ENCODE data around the gene PLA2G6.
"Not testable (repeated sequence)": the region's sequence is repeated elsewhere in the genome, so short reads cannot be mapped to it uniquely, and the experiment has no call there.

PLA2G6 gene

GRCh38 chr22:38125751-38126201 lies 55.9 kb downstream of the PLA2G6 start:
- no peak for DNase-seq (ENCODE audit: low spot score)
- in situ Hi-C loops (cut with MboI; ENCODE audit: low pct_unique_long_range_greater_than_20kb, low sequenced_read_pairs, unreplicated experiment) = no loop called here
- no peak for TF ChIP-seq CTCF (IDR thresholded peaks at IDR 0.05; ENCODE audit: extremely low read depth, insufficient read depth, missing control alignments)

- in situ Hi-C loops (cut with MboI; ENCODE audit: low pct_unique_long_range_greater_than_20kb, low sequenced_read_pairs, unreplicated experiment) = no loop called here
- TF ChIP-seq CTCF (IDR thresholded peaks at IDR 0.05; ENCODE audit: extremely low read depth, insufficient read depth, missing control alignments) = no peak
- DNase-seq (ENCODE audit: low spot score) = no peak
These were observed 56.5 kb downstream of the PLA2G6 start for GRCh38 chr22:38125038-38125610.

- in situ Hi-C loops (cut with MboI; ENCODE audit: low pct_unique_long_range_greater_than_20kb, low sequenced_read_pairs, unreplicated experiment) = no loop called here
- no peak for DNase-seq (ENCODE audit: low spot score)
- TF ChIP-seq CTCF (IDR thresholded peaks at IDR 0.05; ENCODE audit: extremely low read depth, insufficient read depth, missing control alignments) = no peak
These were observed 57.2 kb downstream of the PLA2G6 start for GRCh38 chr22:38124236-38124974.

- in situ Hi-C loops (cut with MboI; ENCODE audit: low pct_unique_long_range_greater_than_20kb, low sequenced_read_pairs, unreplicated experiment) = no loop called here
These were observed 59.0 kb downstream of the PLA2G6 start for GRCh38 chr22:38122616-38123015.

GRCh38 chr22:38120359-38121110 lies 61.1 kb downstream of the PLA2G6 start:
- no peak for DNase-seq (ENCODE audit: low spot score)
- no peak for TF ChIP-seq CTCF (IDR thresholded peaks at IDR 0.05; ENCODE audit: extremely low read depth, insufficient read depth, missing control alignments)
- in situ Hi-C loops (cut with MboI; ENCODE audit: low pct_unique_long_range_greater_than_20kb, low sequenced_read_pairs, unreplicated experiment) = no loop called here

More at GRCh38 chr22:38122616-38123015, 59.0 kb downstream of the PLA2G6 start:
- no peak for DNase-seq (ENCODE audit: low spot score)
- no peak for TF ChIP-seq CTCF (IDR thresholded peaks at IDR 0.05; ENCODE audit: extremely low read depth, insufficient read depth, missing control alignments)

GRCh38 chr22:38118747-38119146 lies 62.9 kb downstream of the PLA2G6 start:
- DNase-seq (ENCODE audit: low spot score); in situ Hi-C loops (cut with MboI; ENCODE audit: low pct_unique_long_range_greater_than_20kb, low sequenced_read_pairs, unreplicated experiment): not testable (repeated sequence)

- in situ Hi-C loops (cut with MboI; ENCODE audit: low pct_unique_long_range_greater_than_20kb, low sequenced_read_pairs, unreplicated experiment) = no loop called here
- no peak for TF ChIP-seq CTCF (IDR thresholded peaks at IDR 0.05; ENCODE audit: extremely low read depth, insufficient read depth, missing control alignments)
These were observed 63.4 kb downstream of the PLA2G6 start for GRCh38 chr22:38118182-38118581.

GRCh38 chr22:38117556-38117955 lies 64.1 kb downstream of the PLA2G6 start:
- in situ Hi-C loops (cut with MboI; ENCODE audit: low pct_unique_long_range_greater_than_20kb, low sequenced_read_pairs, unreplicated experiment) = not testable (repeated sequence)

More at GRCh38 chr22:38118182-38118581, 63.4 kb downstream of the PLA2G6 start:
- no peak for DNase-seq (ENCODE audit: low spot score)

More at GRCh38 chr22:38117556-38117955, 64.1 kb downstream of the PLA2G6 start:
- DNase-seq (ENCODE audit: low spot score) = not testable (repeated sequence)
